ENCODE results near the gene COL13A1.
A peak's percentile ranks its signal among the peaks of the same experiment; 100 is the strongest.

COL13A1 gene

GRCh38 chr10:69957241-69957885 lies 155.7 kb downstream of the COL13A1 start:
- no peaks in the 10 kb centered on the region for H3K4me1 ChIP-seq (ENCODE audit: insufficient read depth, poor library complexity, severe bottlenecking)
- H3K4me3 ChIP-seq (ENCODE audit: severe bottlenecking): no peak overlapping the region
- ATAC-seq (ENCODE audit: low read depth): no peak
- no peaks in the 10 kb centered on the region for H3K27me3 ChIP-seq (ENCODE audit: insufficient read depth, poor library complexity, severe bottlenecking)
- TF ChIP-seq CTCF (IDR thresholded peaks at IDR 0.05; ENCODE audit: poor library complexity, severe bottlenecking): no peak
- no peaks in the 10 kb centered on the region for H3K36me3 ChIP-seq (ENCODE audit: low read depth)
- no peak for DNase-seq (ENCODE audit: low spot score)
- no peak overlapping the region for H3K27ac ChIP-seq (ENCODE audit: poor library complexity, severe bottlenecking)
- H3K9me3 ChIP-seq (ENCODE audit: severe bottlenecking): no peaks in the 10 kb centered on the region

GRCh38 chr10:69957886-69958555 lies 156.3 kb downstream of the COL13A1 start:
- Histone ChIP-seq H3K27me3 (ENCODE audit: insufficient read depth, poor library complexity, severe bottlenecking) (no peaks in the 10 kb centered on the region), H3K4me3 (ENCODE audit: severe bottlenecking) (no peak overlapping the region), H3K4me1 (ENCODE audit: insufficient read depth, poor library complexity, severe bottlenecking) (no peaks in the 10 kb centered on the region), H3K36me3 (ENCODE audit: low read depth) (no peaks in the 10 kb centered on the region), H3K27ac (ENCODE audit: poor library complexity, severe bottlenecking) (no peak overlapping the region), H3K9me3 (ENCODE audit: severe bottlenecking) (no peaks in the 10 kb centered on the region)
- DNase-seq (ENCODE audit: low spot score) (no peak), ATAC-seq (ENCODE audit: low read depth) (peak; percentile 61)
- TF ChIP-seq CTCF (IDR thresholded peaks at IDR 0.05; ENCODE audit: poor library complexity, severe bottlenecking): peak; percentile 81

GRCh38 chr10:69958556-69958902 lies 156.8 kb downstream of the COL13A1 start:
- Histone ChIP-seq H3K4me1 (ENCODE audit: insufficient read depth, poor library complexity, severe bottlenecking) (no peaks in the 10 kb centered on the region), H3K27me3 (ENCODE audit: insufficient read depth, poor library complexity, severe bottlenecking) (no peaks in the 10 kb centered on the region), H3K9me3 (ENCODE audit: severe bottlenecking) (no peaks in the 10 kb centered on the region), H3K36me3 (ENCODE audit: low read depth) (no peaks in the 10 kb centered on the region), H3K4me3 (ENCODE audit: severe bottlenecking) (no peak overlapping the region), H3K27ac (ENCODE audit: poor library complexity, severe bottlenecking) (no peak overlapping the region)
- DNase-seq (ENCODE audit: low spot score) (no peak), ATAC-seq (ENCODE audit: low read depth) (no peak)
- peak; percentile 60 for TF ChIP-seq CTCF (IDR thresholded peaks at IDR 0.05; ENCODE audit: poor library complexity, severe bottlenecking)

GRCh38 chr10:69959911-69960310 lies 158.2 kb downstream of the COL13A1 start:
- TF ChIP-seq CTCF (IDR thresholded peaks at IDR 0.05; ENCODE audit: poor library complexity, severe bottlenecking): no peak
- ATAC-seq (ENCODE audit: low read depth) (no peak), DNase-seq (ENCODE audit: low spot score) (no peak)
- H3K36me3 ChIP-seq (ENCODE audit: low read depth): no peaks in the 10 kb centered on the region
- H3K27me3 ChIP-seq (ENCODE audit: insufficient read depth, poor library complexity, severe bottlenecking): no peaks in the 10 kb centered on the region
- no peaks in the 10 kb centered on the region for H3K4me1 ChIP-seq (ENCODE audit: insufficient read depth, poor library complexity, severe bottlenecking)
- H3K9me3 ChIP-seq (ENCODE audit: severe bottlenecking): no peaks in the 10 kb centered on the region
- H3K4me3 ChIP-seq (ENCODE audit: severe bottlenecking): no peak overlapping the region
- no peak overlapping the region for H3K27ac ChIP-seq (ENCODE audit: poor library complexity, severe bottlenecking)

- Histone ChIP-seq H3K4me3 (ENCODE audit: severe bottlenecking) (no peak overlapping the region), H3K27ac (ENCODE audit: poor library complexity, severe bottlenecking) (no peak overlapping the region), H3K9me3 (ENCODE audit: severe bottlenecking) (no peaks in the 10 kb centered on the region), H3K27me3 (ENCODE audit: insufficient read depth, poor library complexity, severe bottlenecking) (no peaks in the 10 kb centered on the region), H3K36me3 (ENCODE audit: low read depth) (no peaks in the 10 kb centered on the region), H3K4me1 (ENCODE audit: insufficient read depth, poor library complexity, severe bottlenecking) (no peaks in the 10 kb centered on the region)
- no peak for TF ChIP-seq CTCF (IDR thresholded peaks at IDR 0.05; ENCODE audit: poor library complexity, severe bottlenecking)
- DNase-seq (ENCODE audit: low spot score): no peak
- no peak for ATAC-seq (ENCODE audit: low read depth)
Observed at GRCh38 chr10:69960606-69960987, 158.9 kb downstream of the COL13A1 start.
